TTC549 (cell line): ENCODE data around the gene PARD3.
"Not testable (repeated sequence)": the region's sequence is repeated elsewhere in the genome, so short reads cannot be mapped to it uniquely, and the experiment has no call there.

Source experiments
- FAIRE-seq: peaks from 2 replicates; lab custom pipeline; 2012; peaks lifted over from hg19 to GRCh38; lab: Jason Lieb, UNC

The PARD3 gene

GRCh38 chr10:34413214-34413613, 401.9 kb downstream of the PARD3 start:
- FAIRE-seq, result no peak

- no peak for FAIRE-seq
Measured at GRCh38 chr10:34408956-34409355, 406.1 kb downstream of the PARD3 start.

GRCh38 chr10:34408381-34408780, 406.7 kb downstream of the PARD3 start:
- no peak for FAIRE-seq

GRCh38 chr10:34407324-34407805, 407.7 kb downstream of the PARD3 start:
- no peak for FAIRE-seq

GRCh38 chr10:34406463-34407323, 408.4 kb downstream of the PARD3 start:
- FAIRE-seq, result no peak

- no peak for FAIRE-seq
Measured at GRCh38 chr10:34405611-34406462, 409.3 kb downstream of the PARD3 start.

- no peak for FAIRE-seq
Measured at GRCh38 chr10:34403512-34403911, 411.6 kb downstream of the PARD3 start.

- FAIRE-seq, result no peak
Measured at GRCh38 chr10:34400075-34400474, 415.0 kb downstream of the PARD3 start.

- FAIRE-seq, result no peak
Measured at GRCh38 chr10:34399013-34399412, 416.1 kb downstream of the PARD3 start.

GRCh38 chr10:34397324-34397723, 417.8 kb downstream of the PARD3 start:
- no peak for FAIRE-seq

GRCh38 chr10:34396663-34397062, 418.4 kb downstream of the PARD3 start:
- no peak for FAIRE-seq

GRCh38 chr10:34392641-34393170, 422.4 kb downstream of the PARD3 start:
- FAIRE-seq, result no peak

- FAIRE-seq, result not testable (repeated sequence)
Measured at GRCh38 chr10:34391168-34391567, 423.9 kb downstream of the PARD3 start.

GRCh38 chr10:34389801-34390200, 425.3 kb downstream of the PARD3 start:
- no peak for FAIRE-seq

GRCh38 chr10:34386921-34387320, 428.2 kb downstream of the PARD3 start:
- no peak for FAIRE-seq

- FAIRE-seq, result no peak
Measured at GRCh38 chr10:34384372-34384771, 430.7 kb downstream of the PARD3 start.

- no peak for FAIRE-seq
Measured at GRCh38 chr10:34382626-34383025, 432.5 kb downstream of the PARD3 start.

GRCh38 chr10:34380856-34381255, 434.2 kb downstream of the PARD3 start:
- FAIRE-seq, result no peak

GRCh38 chr10:34378297-34378696, 436.8 kb downstream of the PARD3 start:
- no peak for FAIRE-seq

GRCh38 chr10:34377833-34378232, 437.3 kb downstream of the PARD3 start:
- no peak for FAIRE-seq

- no peak for FAIRE-seq
Measured at GRCh38 chr10:34374356-34375045, 440.6 kb downstream of the PARD3 start.

GRCh38 chr10:34373211-34373610, 441.9 kb downstream of the PARD3 start:
- no peak for FAIRE-seq
